ENCODE data around the gene FANCM. TPM values are rescaled to one million over a fixed set of nuclear protein-coding genes. Genes with fewer than 3 reads are reported as not detected.

FANCM gene
- total and polyA plus RNA-seq, 9 of the 15 experiments (the other 6 are each of a cell fraction or from before 2014, with no cell fraction given), result 5.1 to 14.4 (median 6.2) TPM

DNA sequence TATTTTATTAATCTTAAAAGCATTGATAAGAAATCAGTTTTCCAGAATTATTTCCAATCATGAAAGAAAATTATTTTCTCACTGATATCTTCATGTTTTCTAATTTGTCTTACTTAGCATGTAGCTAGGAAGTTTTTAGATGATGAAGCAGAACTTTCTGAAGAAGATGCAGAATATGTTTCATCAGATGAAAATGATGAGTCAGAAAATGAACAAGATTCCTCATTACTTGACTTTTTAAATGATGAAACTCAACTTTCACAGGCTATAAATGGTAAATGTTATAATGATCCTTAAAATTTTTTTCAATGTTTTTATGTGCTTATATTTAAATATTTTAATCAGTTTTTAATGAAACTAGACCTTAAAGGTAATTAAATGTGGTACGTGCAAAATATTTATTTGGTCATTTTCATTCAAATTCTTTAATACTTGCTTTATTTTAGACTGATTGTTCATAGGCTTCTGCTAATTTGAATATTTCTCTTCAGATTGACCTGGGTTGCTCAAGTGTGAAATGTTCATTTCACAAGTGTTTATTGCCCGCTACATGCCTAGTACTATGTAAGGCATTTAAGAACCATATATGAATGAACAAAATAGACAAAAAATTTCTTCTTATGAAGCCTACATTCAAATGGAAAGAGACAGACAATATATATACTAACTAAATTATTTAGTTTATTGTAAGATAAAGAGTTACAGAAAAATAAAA is 49.5 kb downstream of the FANCM start:
- H3K9me1 ChIP-seq (ENCODE audit: control insufficient read depth, insufficient read depth, low read length), result no peaks in the 10 kb centered on the region
- H3K36me3 ChIP-seq (ENCODE audit: control insufficient read depth, insufficient read depth, low read length), result peaks cover 31% of the 10 kb centered on the region; the same call in 1 of the 3 replicates
- no peaks in the 10 kb centered on the region for H3K27me3 ChIP-seq (ENCODE audit: control insufficient read depth in 2 of 2, insufficient read depth in 2 of 2, low read length in 2 of 2)
- intact Hi-C loops (cut with micrococcal nuclease) (no loop called here), in situ Hi-C loops (cut with MboI) (no loop called here)
- ATAC-seq, result no peak
- no peak overlapping the region for H3K9ac ChIP-seq (ENCODE audit: insufficient read depth in 1 of 2, low read depth in 2 of 2, low read length in 2 of 2)
- no peaks in the 10 kb centered on the region for H3K79me2 ChIP-seq (ENCODE audit: control insufficient read depth, insufficient read depth, low read length)
- POLR2A ChIA-PET, result no interaction called here
- H3K4me1 ChIP-seq (replicated peaks in 1 of 2; ENCODE audit: control insufficient read depth in 2 of 2, insufficient read depth in 2 of 2, low read length in 2 of 2), result no peaks in the 10 kb centered on the region
- TF ChIP-seq, protein P1, sequence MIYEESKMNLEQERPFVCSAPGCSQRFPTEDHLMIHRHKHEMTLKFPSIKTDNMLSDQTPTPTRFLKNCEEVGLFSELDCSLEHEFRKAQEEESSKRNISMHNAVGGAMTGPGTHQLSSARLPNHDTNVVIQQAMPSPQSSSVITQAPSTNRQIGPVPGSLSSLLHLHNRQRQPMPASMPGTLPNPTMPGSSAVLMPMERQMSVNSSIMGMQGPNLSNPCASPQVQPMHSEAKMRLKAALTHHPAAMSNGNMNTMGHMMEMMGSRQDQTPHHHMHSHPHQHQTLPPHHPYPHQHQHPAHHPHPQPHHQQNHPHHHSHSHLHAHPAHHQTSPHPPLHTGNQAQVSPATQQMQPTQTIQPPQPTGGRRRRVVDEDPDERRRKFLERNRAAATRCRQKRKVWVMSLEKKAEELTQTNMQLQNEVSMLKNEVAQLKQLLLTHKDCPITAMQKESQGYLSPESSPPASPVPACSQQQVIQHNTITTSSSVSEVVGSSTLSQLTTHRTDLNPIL (CRISPR knock-in tag; IDR thresholded peaks at IDR 0.05), result no peak
- TF ChIP-seq SMARCC2 (IDR thresholded peaks at IDR 0.05; ENCODE audit: low read depth), result no peak
- TF ChIP-seq HSF4 (CRISPR knock-in tag; IDR thresholded peaks at IDR 0.05; ENCODE audit: borderline replicate concordance), result no peak
- no peak for TF ChIP-seq ZNF41 (CRISPR knock-in tag; conservative IDR thresholded peaks at IDR 0.05)
- no peak for TF ChIP-seq ZNF785 (CRISPR knock-in tag; IDR thresholded peaks at IDR 0.05)
- TF ChIP-seq ZNF316 (IDR thresholded peaks at IDR 0.05), result peak; percentile 54; the same call in 1 of the 2 replicates
- no peak for TF ChIP-seq MXD1 (CRISPR knock-in tag; IDR thresholded peaks at IDR 0.05; ENCODE audit: borderline replicate concordance, poor library complexity, severe bottlenecking)
- no peak for TF ChIP-seq HMGN3 (IDR thresholded peaks at IDR 0.05; ENCODE audit: borderline replicate concordance, extremely low read depth, insufficient read length, low read depth, low read length)
- no TSS peak for BruUV-seq (replicated peaks)
- CTCF ChIA-PET (ENCODE audit: low intra/inter-chr PET ratio), result no interaction called here
- H2AFZ ChIP-seq (ENCODE audit: low read depth, low read length), result no peak overlapping the region
- no peaks in the 10 kb centered on the region for H3K9me3 ChIP-seq (replicated peaks; ENCODE audit: control insufficient read depth, insufficient read depth, low read depth, low read length)
- H3K4me3 ChIP-seq, result no peak overlapping the region
- H3K27ac ChIP-seq (ENCODE audit: extremely low read depth, low read depth, low read length), result no peak overlapping the region
- no peak for DNase-seq (ENCODE audit: extremely low read depth in 1 of 4, low spot score in 3 of 4)
- no peak overlapping the region for H3K4me2 ChIP-seq (ENCODE audit: insufficient read depth, low read length)
- no peaks in the 10 kb centered on the region for H4K20me1 ChIP-seq (replicated peaks; ENCODE audit: control insufficient read depth, insufficient read depth, low read length)
- 100% methylated on average over 2 of the region's 2 CpGs for WGBS (ENCODE audit: insufficient coverage, low coverage, missing lambda C conversion rate)
- no peak for FAIRE-seq
